ENCODE data around the gene EFEMP2.

Gene EFEMP2

DNA sequence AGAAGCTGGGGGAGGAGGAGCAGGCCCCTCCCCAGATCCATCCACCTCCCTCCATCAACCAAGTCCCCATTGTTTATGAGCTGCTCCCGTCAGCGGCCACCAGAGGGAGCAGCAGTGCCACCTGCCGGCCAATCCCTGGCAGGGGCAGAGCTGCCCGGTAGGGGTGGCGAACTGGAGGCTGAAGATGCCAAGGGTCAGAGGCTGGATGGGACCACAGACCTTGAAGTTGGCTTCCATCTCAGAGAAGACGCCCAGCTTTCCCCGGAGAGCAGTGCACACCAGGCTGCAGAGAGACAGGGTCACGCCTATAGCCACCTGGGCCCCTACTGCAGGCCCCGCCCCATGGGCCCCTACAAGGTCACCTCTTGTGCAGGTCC lies 12.1 kb upstream of the EFEMP2 start:
- H3K4me3 Mint-ChIP-seq, result no peak overlapping the region
- peaks cover 31% of the 10 kb centered on the region for H3K4me1 Mint-ChIP-seq
- peak overlapping the region; percentile 32 for H3K27ac Mint-ChIP-seq
- H3K27me3 Mint-ChIP-seq, result no peaks in the 10 kb centered on the region
- H3K9me3 Mint-ChIP-seq, result no peaks in the 10 kb centered on the region
- peak; percentile 80 to 82 for DNase-seq (ENCODE audit: low spot score in 2 of 2)
- peak; percentile 57 for ATAC-seq (ENCODE audit: low read depth)
- H3K36me3 Mint-ChIP-seq, result peaks cover 11% of the 10 kb centered on the region

DNA sequence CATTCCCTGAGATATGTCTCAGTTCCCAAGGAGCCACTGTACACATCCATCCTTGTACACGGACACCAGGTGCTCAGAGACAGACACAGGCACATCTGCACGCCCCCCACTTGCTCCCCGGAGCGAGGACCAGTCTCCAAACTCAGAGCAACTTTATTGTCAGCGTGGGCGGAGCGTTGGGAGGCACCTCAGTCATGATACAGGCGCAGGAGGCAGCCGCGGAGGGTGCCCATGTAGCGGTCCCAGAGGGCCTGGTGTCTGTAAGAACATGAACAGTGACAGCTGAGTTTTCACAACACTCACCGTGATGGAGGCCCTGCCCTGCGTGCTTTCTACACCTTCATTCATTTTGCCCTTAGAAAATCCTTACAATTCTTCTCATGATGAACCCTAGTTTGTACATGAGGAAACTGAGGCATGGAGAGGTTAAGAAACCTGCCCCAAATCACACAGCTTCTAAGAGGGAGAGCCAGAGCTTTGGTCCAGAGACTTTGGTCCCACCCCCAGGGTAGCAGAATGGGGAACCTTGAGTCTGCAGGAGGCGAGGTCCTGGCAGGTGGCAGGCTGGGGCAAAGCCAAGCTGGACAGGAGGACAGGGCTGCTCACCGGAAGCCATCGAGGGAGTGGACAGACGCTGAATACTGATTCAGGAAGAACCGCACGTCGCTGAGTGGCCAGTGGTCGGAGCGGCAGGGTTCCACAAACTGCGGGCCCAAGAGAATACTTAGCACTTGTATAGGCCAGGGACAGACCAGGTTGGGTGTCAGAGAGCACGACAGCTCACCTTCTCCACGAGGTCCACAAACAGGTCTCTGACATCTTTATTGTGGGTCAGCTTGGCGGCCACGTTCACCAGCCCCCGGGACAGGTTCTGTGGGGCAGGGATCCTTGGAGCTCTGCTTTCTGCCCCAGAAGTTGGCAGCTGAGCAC lies 11.5 kb upstream of the EFEMP2 start:
- H3K36me3 Mint-ChIP-seq, result peaks cover 11% of the 10 kb centered on the region
- peaks cover 26% of the 10 kb centered on the region for H3K4me1 Mint-ChIP-seq

DNA sequence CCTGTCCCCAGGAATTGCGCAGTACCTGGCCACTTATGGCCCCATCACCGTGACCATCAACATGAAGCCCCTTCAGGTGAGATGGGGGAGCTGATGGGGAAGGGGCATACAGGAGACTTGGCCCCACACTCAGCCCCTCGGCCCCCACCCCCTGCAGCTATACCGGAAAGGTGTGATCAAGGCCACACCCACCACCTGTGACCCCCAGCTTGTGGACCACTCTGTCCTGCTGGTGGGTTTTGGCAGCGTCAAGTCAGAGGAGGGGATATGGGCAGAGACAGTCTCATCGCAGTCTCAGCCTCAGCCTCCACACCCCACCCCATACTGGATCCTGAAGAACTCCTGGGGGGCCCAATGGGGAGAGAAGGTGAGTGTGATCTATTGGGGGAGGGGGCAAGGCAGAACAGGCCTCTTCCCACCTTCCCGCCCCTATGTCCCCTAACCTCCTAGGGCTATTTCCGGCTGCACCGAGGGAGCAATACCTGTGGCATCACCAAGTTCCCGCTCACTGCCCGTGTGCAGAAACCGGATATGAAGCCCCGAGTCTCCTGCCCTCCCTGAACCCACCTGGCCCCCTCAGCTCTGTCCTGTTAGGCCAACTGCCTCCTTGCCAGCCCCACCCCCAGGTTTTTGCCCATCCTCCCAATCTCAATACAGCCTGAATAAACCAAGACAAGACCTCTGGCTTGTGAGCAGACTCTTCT lies 10.6 kb upstream of the EFEMP2 start:
- H3K4me3 Mint-ChIP-seq, result no peak overlapping the region
- peaks cover 11% of the 10 kb centered on the region for H3K36me3 Mint-ChIP-seq
- no peaks in the 10 kb centered on the region for H3K9me3 Mint-ChIP-seq
- H3K27ac Mint-ChIP-seq, result no peak overlapping the region
- H3K27me3 Mint-ChIP-seq, result no peaks in the 10 kb centered on the region
- ATAC-seq (ENCODE audit: low read depth) (no peak), DNase-seq (ENCODE audit: low spot score in 2 of 2) (no peak)
- H3K4me1 Mint-ChIP-seq, result peaks cover 23% of the 10 kb centered on the region

More for the DNA sequence above, 11.5 kb upstream of the EFEMP2 start:
- Mint-ChIP-seq H3K4me3 (no peak overlapping the region), H3K27me3 (no peaks in the 10 kb centered on the region), H3K27ac (peak overlapping the region; percentile 32), H3K9me3 (no peaks in the 10 kb centered on the region)
- no peak for ATAC-seq (ENCODE audit: low read depth)
- DNase-seq (ENCODE audit: low spot score in 2 of 2), result no peak

GRCh38 chr11:65882120-65883057 lies 9.8 kb upstream of the EFEMP2 start:
- Mint-ChIP-seq H3K27me3 (no peaks in the 10 kb centered on the region), H3K4me1 (peaks cover 18% of the 10 kb centered on the region), H3K4me3 (no peak overlapping the region), H3K27ac (no peak overlapping the region), H3K36me3 (peaks cover 11% of the 10 kb centered on the region), H3K9me3 (no peaks in the 10 kb centered on the region)
- DNase-seq (ENCODE audit: low spot score in 2 of 2), result no peak
- no peak for ATAC-seq (ENCODE audit: low read depth)

DNA sequence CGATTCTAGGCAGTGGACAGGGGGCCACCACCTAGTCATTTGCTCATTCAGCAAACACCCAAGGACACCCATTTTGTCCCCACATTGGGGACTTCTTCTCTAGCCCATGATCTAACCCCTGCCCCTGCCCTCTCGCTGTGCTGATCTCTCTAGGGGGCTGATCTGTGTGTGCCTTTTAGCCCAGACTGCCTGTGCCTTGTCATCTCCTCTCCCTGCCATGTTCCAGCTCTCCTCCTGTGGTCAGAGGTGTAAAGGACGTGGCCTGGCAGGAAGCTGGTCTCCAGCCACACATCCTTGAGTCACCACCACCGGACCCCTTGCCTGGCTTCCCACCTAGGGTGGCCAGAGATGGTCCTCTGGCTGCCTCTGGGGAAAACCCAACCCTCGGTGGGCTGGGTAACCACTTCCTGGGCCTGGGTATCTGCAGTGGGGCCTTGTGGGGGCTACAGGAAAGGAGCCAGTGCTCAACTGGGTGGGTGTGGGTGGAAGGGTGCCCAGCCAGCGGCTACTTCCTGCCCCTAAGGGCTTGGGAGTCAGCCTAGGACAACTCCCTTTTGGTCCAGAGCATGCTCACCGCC lies 8.3 kb upstream of the EFEMP2 start:
- DNase-seq (ENCODE audit: low spot score in 2 of 2) (no peak), ATAC-seq (ENCODE audit: low read depth) (no peak)
- Mint-ChIP-seq H3K36me3 (peaks cover 8% of the 10 kb centered on the region), H3K27me3 (no peaks in the 10 kb centered on the region), H3K27ac (no peak overlapping the region), H3K9me3 (no peaks in the 10 kb centered on the region), H3K4me3 (no peak overlapping the region), H3K4me1 (peaks cover 8% of the 10 kb centered on the region)

DNA sequence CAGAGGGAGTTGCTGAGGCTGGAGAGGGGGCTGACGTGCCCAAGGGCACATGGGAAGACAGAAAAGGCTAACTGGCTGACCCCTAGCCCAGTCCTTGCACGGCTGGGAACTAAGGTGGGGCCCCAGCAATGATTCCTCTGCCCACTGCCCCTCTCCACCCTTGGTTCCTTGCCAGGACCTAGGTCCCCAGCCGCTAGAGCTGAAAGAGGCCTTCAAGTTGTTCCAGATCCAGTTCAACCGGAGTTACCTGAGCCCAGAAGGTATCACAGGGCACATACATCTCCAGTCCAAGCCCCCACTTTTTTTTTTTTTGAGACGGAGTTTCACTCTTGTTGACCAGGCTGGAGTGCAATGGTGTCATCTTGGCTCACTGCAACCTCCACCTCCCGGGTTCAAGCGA lies 7.4 kb upstream of the EFEMP2 start:
- DNase-seq (ENCODE audit: low spot score in 2 of 2), result no peak
- H3K4me3 Mint-ChIP-seq, result no peak overlapping the region
- no peaks in the 10 kb centered on the region for H3K27me3 Mint-ChIP-seq
- peaks cover 5% of the 10 kb centered on the region for H3K36me3 Mint-ChIP-seq
- no peak for ATAC-seq (ENCODE audit: low read depth)
- H3K9me3 Mint-ChIP-seq, result no peaks in the 10 kb centered on the region
- no peak overlapping the region for H3K27ac Mint-ChIP-seq
- peaks cover 4% of the 10 kb centered on the region for H3K4me1 Mint-ChIP-seq

DNA sequence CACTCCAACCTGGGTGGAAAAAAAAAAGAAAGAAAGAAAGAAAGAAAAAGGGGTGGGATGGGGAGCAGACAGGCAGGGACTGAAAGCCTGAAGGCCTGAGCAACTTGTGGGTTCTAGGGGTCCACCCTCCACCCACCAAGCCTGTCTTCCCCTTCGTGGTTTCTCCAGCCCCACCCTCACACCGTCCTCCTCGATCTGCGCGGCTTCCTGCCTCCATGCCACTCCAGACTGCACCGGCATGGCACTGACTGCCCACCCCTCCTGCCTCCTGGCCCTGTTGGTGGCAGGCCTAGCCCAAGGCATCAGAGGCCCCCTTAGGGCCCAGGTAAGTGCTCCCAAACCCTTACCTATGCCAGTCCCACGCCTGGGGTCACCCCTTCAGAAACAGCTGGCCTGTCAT lies 7.0 kb upstream of the EFEMP2 start, which contains the start of gene CTSW:
Gene CTSW, plus strand, starts transcription at position 221 of the 400 bp plus-strand sequence. Its CDS starts 18 bp downstream, at position 239.
- no peaks in the 10 kb centered on the region for H3K27me3 Mint-ChIP-seq
- H3K4me1 Mint-ChIP-seq, result peaks cover 2% of the 10 kb centered on the region
- no peak for DNase-seq (ENCODE audit: low spot score in 2 of 2)
- no peak within 1 kb of the TSS for H3K27ac Mint-ChIP-seq
- no peaks in the 10 kb centered on the region for H3K9me3 Mint-ChIP-seq
- ATAC-seq (ENCODE audit: low read depth), result no peak
- H3K36me3 Mint-ChIP-seq, result peaks cover 3% of the 10 kb centered on the region
- no peak within 1 kb of the TSS for H3K4me3 Mint-ChIP-seq

GRCh38 chr11:65873318-65874156 lies 937 bp upstream of the EFEMP2 start:
- Mint-ChIP-seq H3K27me3 (no peaks in the 10 kb centered on the region), H3K9me3 (no peaks in the 10 kb centered on the region), H3K4me1 (peaks cover 12% of the 10 kb centered on the region), H3K27ac (peak overlapping the region; percentile 93), H3K4me3 (peak overlapping the region; percentile 90), H3K36me3 (no peaks in the 10 kb centered on the region)
- peak; percentile 99 to 100 for DNase-seq (ENCODE audit: low spot score in 2 of 2)
- peak; percentile 93 for ATAC-seq (ENCODE audit: low read depth)

- Mint-ChIP-seq H3K27ac (no peak overlapping the region), H3K36me3 (peaks cover 2% of the 10 kb centered on the region), H3K9me3 (no peaks in the 10 kb centered on the region), H3K4me3 (peak overlapping the region; percentile 41), H3K27me3 (no peaks in the 10 kb centered on the region), H3K4me1 (peaks cover 15% of the 10 kb centered on the region)
- DNase-seq (ENCODE audit: low spot score in 2 of 2) (no peak), ATAC-seq (ENCODE audit: low read depth) (no peak)
Measured at GRCh38 chr11:65871811-65872548, 620 bp downstream of the EFEMP2 start.

- no peak overlapping the region for H3K4me3 Mint-ChIP-seq
- H3K4me1 Mint-ChIP-seq, result peaks cover 15% of the 10 kb centered on the region
- no peaks in the 10 kb centered on the region for H3K27me3 Mint-ChIP-seq
- peaks cover 4% of the 10 kb centered on the region for H3K36me3 Mint-ChIP-seq
- DNase-seq (ENCODE audit: low spot score in 2 of 2), result no peak
- no peaks in the 10 kb centered on the region for H3K9me3 Mint-ChIP-seq
- ATAC-seq (ENCODE audit: low read depth), result no peak
- no peak overlapping the region for H3K27ac Mint-ChIP-seq
Measured at GRCh38 chr11:65870706-65871681, 1.6 kb downstream of the EFEMP2 start.

- no peak for DNase-seq (ENCODE audit: low spot score in 2 of 2)
- ATAC-seq (ENCODE audit: low read depth), result no peak
- Mint-ChIP-seq H3K4me3 (no peak overlapping the region), H3K9me3 (no peaks in the 10 kb centered on the region), H3K27me3 (no peaks in the 10 kb centered on the region), H3K36me3 (peaks cover 6% of the 10 kb centered on the region), H3K27ac (no peak overlapping the region), H3K4me1 (peaks cover 15% of the 10 kb centered on the region)
Measured at GRCh38 chr11:65870307-65870658, 2.3 kb downstream of the EFEMP2 start.

Data from memory B cell (primary cell).